MM.1S (cell line): ENCODE measurements around the gene DCDC2C.

ENCODE experiments used
- EZH2 ChIP-seq: fragments of 300-600 bp; sonication (generic); optimal IDR thresholded peaks from 2 replicates; pipeline ENCODE3; 2017; ENCODE audit warnings: low read depth, mild to moderate bottlenecking, antibody characterized with exemption, low read length, mixed read lengths
- EZH2phosphoT487 ChIP-seq: fragments of 300-600 bp; sonication (generic); IDR thresholded peaks from 2 replicates; pipeline ENCODE4 v1.6.1; 2018; ENCODE audit warnings: antibody characterized with exemption, low read length
- TF ChIP-seq, protein P1 (sequence below): fragments of 300-600 bp; sonication (generic); IDR thresholded peaks from 2 replicates; pipeline ENCODE4 v1.5.1; 2016; ENCODE audit warnings: antibody characterized with exemption, low read length, mixed read lengths

DNA sequence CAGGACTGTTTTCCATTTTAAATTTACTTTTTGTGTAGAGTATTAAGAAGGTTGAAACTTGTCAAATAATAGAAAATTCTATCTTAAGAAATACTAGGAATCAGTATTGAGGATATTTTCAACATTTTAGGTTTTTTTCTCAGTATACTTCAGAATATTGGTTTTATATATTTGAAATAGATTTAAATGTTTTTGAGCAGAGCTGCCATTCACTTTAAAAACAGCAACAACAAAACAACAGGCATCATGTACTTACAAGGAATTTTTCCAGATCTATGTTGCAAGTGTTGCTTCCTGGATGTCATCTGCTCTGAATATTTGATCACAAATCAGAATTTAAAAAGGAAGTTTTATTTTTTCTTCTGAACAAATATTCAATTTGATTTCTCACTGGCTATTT, 84.4 kb downstream of the DCDC2C start:
- TF ChIP-seq, protein P1, sequence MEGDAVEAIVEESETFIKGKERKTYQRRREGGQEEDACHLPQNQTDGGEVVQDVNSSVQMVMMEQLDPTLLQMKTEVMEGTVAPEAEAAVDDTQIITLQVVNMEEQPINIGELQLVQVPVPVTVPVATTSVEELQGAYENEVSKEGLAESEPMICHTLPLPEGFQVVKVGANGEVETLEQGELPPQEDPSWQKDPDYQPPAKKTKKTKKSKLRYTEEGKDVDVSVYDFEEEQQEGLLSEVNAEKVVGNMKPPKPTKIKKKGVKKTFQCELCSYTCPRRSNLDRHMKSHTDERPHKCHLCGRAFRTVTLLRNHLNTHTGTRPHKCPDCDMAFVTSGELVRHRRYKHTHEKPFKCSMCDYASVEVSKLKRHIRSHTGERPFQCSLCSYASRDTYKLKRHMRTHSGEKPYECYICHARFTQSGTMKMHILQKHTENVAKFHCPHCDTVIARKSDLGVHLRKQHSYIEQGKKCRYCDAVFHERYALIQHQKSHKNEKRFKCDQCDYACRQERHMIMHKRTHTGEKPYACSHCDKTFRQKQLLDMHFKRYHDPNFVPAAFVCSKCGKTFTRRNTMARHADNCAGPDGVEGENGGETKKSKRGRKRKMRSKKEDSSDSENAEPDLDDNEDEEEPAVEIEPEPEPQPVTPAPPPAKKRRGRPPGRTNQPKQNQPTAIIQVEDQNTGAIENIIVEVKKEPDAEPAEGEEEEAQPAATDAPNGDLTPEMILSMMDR = no peak
- TF ChIP-seq EZH2 (no peak), EZH2phosphoT487 (no peak)
